NCI-H146 (cell line): ENCODE measurements around the gene DAB1.

Experiments used
- DNase-seq: peaks from one replicate; lab custom pipeline; 2025; lab: John Stamatoyannopoulos, UW

Gene DAB1

GRCh38 chr1:57217905-57218304 lies 206.0 kb downstream of the DAB1 start:
- no peak for DNase-seq

GRCh38 chr1:57214951-57215575 lies 208.8 kb downstream of the DAB1 start:
- DNase-seq: no peak

GRCh38 chr1:57210881-57211280 lies 213.0 kb downstream of the DAB1 start:
- no peak for DNase-seq

- no peak for DNase-seq
These were observed 214.4 kb downstream of the DAB1 start for GRCh38 chr1:57209495-57209894.

GRCh38 chr1:57208741-57209302 lies 215.0 kb downstream of the DAB1 start:
- no peak for DNase-seq

- DNase-seq: no peak
These were observed 217.8 kb downstream of the DAB1 start for GRCh38 chr1:57206038-57206437.

- no peak for DNase-seq
These were observed 218.7 kb downstream of the DAB1 start for GRCh38 chr1:57204942-57205787.

- DNase-seq: no peak
These were observed 219.8 kb downstream of the DAB1 start for GRCh38 chr1:57204091-57204490.

GRCh38 chr1:57202241-57202640 lies 221.6 kb downstream of the DAB1 start:
- no peak for DNase-seq

GRCh38 chr1:57198912-57199311 lies 224.9 kb downstream of the DAB1 start:
- no peak for DNase-seq

- DNase-seq: no peak
These were observed 228.4 kb downstream of the DAB1 start for GRCh38 chr1:57195436-57195941.

- no peak for DNase-seq
These were observed 231.6 kb downstream of the DAB1 start for GRCh38 chr1:57192222-57192621.

GRCh38 chr1:57190898-57191297 lies 233.0 kb downstream of the DAB1 start:
- no peak for DNase-seq

- DNase-seq: no peak
These were observed 235.7 kb downstream of the DAB1 start for GRCh38 chr1:57188168-57188567.

GRCh38 chr1:57186455-57186854 lies 237.4 kb downstream of the DAB1 start:
- DNase-seq: no peak

- DNase-seq: no peak
These were observed 244.9 kb downstream of the DAB1 start for GRCh38 chr1:57179001-57179400.

GRCh38 chr1:57175506-57175905 lies 248.4 kb downstream of the DAB1 start:
- DNase-seq: no peak

- DNase-seq: no peak
These were observed 251.8 kb downstream of the DAB1 start for GRCh38 chr1:57172040-57172439.

- no peak for DNase-seq
These were observed 255.9 kb downstream of the DAB1 start for GRCh38 chr1:57167997-57168396.

GRCh38 chr1:57165546-57165945 lies 258.3 kb downstream of the DAB1 start:
- DNase-seq: no peak

GRCh38 chr1:57164584-57164983 lies 259.3 kb downstream of the DAB1 start:
- DNase-seq: no peak

- DNase-seq: no peak
These were observed 260.1 kb downstream of the DAB1 start for GRCh38 chr1:57163789-57164188.

- no peak for DNase-seq
These were observed 260.5 kb downstream of the DAB1 start for GRCh38 chr1:57163325-57163724.
